H1 (cell line): ENCODE data around the gene SHISA9.

Experiments used
- CHD2 ChIP-seq: IDR thresholded peaks from 2 replicates; pipeline ENCODE4 v1.6.1; 2012; ENCODE audit warnings: low read length, improper control_type of control experiment
- HDAC2 ChIP-seq, 2 experiments: fragments of 300-600 bp in 1 of 2; sonication (generic) in 1 of 2; IDR thresholded peaks; 2 replicates each; pipeline ENCODE4 v1.6.1; 2011 to 2012; ENCODE audit warnings: low read depth in 2 of 2, low read length in 2 of 2, mild to moderate bottlenecking in 2 of 2, moderate library complexity in 2 of 2, borderline replicate concordance in 1 of 2, inconsistent platforms in 1 of 2
- POLR2AphosphoS5 ChIP-seq: IDR thresholded peaks from 2 replicates; pipeline ENCODE4 v1.6.1; 2011; ENCODE audit warnings: low read depth, low read length
- RFX5 ChIP-seq: IDR thresholded peaks from 2 replicates; pipeline ENCODE4 v1.6.1; 2011; ENCODE audit warnings: low read depth, low read length, improper control_type of control experiment, borderline replicate concordance
- SAP30 ChIP-seq: fragments of 300-600 bp; sonication (generic); IDR thresholded peaks from 2 replicates; pipeline ENCODE4 v1.7.1; 2012; ENCODE audit warnings: low read length, moderate library complexity, mild to moderate bottlenecking, inconsistent platforms; ENCODE audit not compliant: insufficient read depth, insufficient replicate concordance
- YY1 ChIP-seq: IDR thresholded peaks from 2 replicates; pipeline ENCODE4 v1.6.1; 2011; ENCODE audit warnings: low read depth, mild to moderate bottlenecking, low read length

- TF ChIP-seq CHD2 (no peak), POLR2AphosphoS5 (no peak), HDAC2 (IDR thresholded peaks at IDR 0.05; ENCODE audit: borderline replicate concordance in 1 of 2, low read depth in 2 of 2, low read length in 2 of 2) (no peak), RFX5 (no peak), YY1 (no peak), SAP30 (no peak)
Observed at GRCh38 chr16:12868169-12868568, 33.2 kb upstream of the SHISA9 start.
